ENCODE results near the gene GRM4.

The GRM4 gene

GRCh38 chr6:34106900-34107299 is 39.0 kb downstream of the GRM4 start:
- DNase-seq (ENCODE audit: low spot score), result no peak

GRCh38 chr6:34106421-34106820 is 39.5 kb downstream of the GRM4 start:
- no peak for DNase-seq (ENCODE audit: low spot score)

GRCh38 chr6:34104628-34105027 is 41.3 kb downstream of the GRM4 start:
- no peak for DNase-seq (ENCODE audit: low spot score)

GRCh38 chr6:34104186-34104585 is 41.7 kb downstream of the GRM4 start:
- no peak for DNase-seq (ENCODE audit: low spot score)

GRCh38 chr6:34103321-34103720 is 42.6 kb downstream of the GRM4 start:
- no peak for DNase-seq (ENCODE audit: low spot score)

GRCh38 chr6:34102696-34103095 is 43.2 kb downstream of the GRM4 start:
- DNase-seq (ENCODE audit: low spot score), result no peak

- DNase-seq (ENCODE audit: low spot score), result no peak
Observed at GRCh38 chr6:34102099-34102656, 43.7 kb downstream of the GRM4 start.

GRCh38 chr6:34100788-34101187 is 45.1 kb downstream of the GRM4 start:
- DNase-seq (ENCODE audit: low spot score), result no peak

GRCh38 chr6:34099878-34100277 is 46.0 kb downstream of the GRM4 start:
- no peak for DNase-seq (ENCODE audit: low spot score)

- no peak for DNase-seq (ENCODE audit: low spot score)
Observed at GRCh38 chr6:34098045-34098936, 47.6 kb downstream of the GRM4 start.

GRCh38 chr6:34096814-34097213 is 49.1 kb downstream of the GRM4 start:
- no peak for DNase-seq (ENCODE audit: low spot score)

- DNase-seq (ENCODE audit: low spot score), result no peak
Observed at GRCh38 chr6:34096193-34096592, 49.7 kb downstream of the GRM4 start.

GRCh38 chr6:34095741-34096140 is 50.1 kb downstream of the GRM4 start:
- DNase-seq (ENCODE audit: low spot score), result no peak

- DNase-seq (ENCODE audit: low spot score), result no peak
Observed at GRCh38 chr6:34095136-34095505, 50.8 kb downstream of the GRM4 start.

- DNase-seq (ENCODE audit: low spot score), result no peak
Observed at GRCh38 chr6:34094474-34095135, 51.3 kb downstream of the GRM4 start.

GRCh38 chr6:34093854-34094430 is 51.9 kb downstream of the GRM4 start:
- no peak for DNase-seq (ENCODE audit: low spot score)

- no peak for DNase-seq (ENCODE audit: low spot score)
Observed at GRCh38 chr6:34093206-34093605, 52.7 kb downstream of the GRM4 start.

- DNase-seq (ENCODE audit: low spot score), result no peak
Observed at GRCh38 chr6:34092631-34093030, 53.3 kb downstream of the GRM4 start.

GRCh38 chr6:34090935-34091334 is 55.0 kb downstream of the GRM4 start:
- no peak for DNase-seq (ENCODE audit: low spot score)

GRCh38 chr6:34090529-34090928 is 55.4 kb downstream of the GRM4 start:
- no peak for DNase-seq (ENCODE audit: low spot score)

GRCh38 chr6:34086558-34086957 is 59.3 kb downstream of the GRM4 start:
- no peak for DNase-seq (ENCODE audit: low spot score)

GRCh38 chr6:34085453-34086170 is 60.3 kb downstream of the GRM4 start:
- DNase-seq (ENCODE audit: low spot score), result no peak

Measured in HuH-7 (cell line).